Vagina (tissue), 2 donors: ENCODE results near the gene TLNRD1.

Experiments used
- POLR2A ChIP-seq, 2 donors: fragments of 450-650 bp; IDR thresholded peaks; one replicate each; pipeline ENCODE4 v1.6.1; 2017; ENCODE audit warnings: antibody characterized with exemption in 2 of 2, mild to moderate bottlenecking in 2 of 2, moderate library complexity in 2 of 2
- POLR2AphosphoS5 ChIP-seq, 2 donors: sonication (generic); formaldehyde crosslinking; IDR thresholded peaks; one replicate each; pipeline ENCODE4 v1.9.0; 2017; ENCODE audit warnings: antibody characterized with exemption in 2 of 2, mild to moderate bottlenecking in 2 of 2, low read depth in 1 of 2; ENCODE audit not compliant: insufficient read depth in 1 of 2
- TF ChIP-seq, protein P1 (sequence below), 3 experiments: fragments of 450-650 bp in 2 of 3; fragments of 200-600 bp in 1 of 3; sonication (generic) in 1 of 3; IDR thresholded peaks; one replicate each; pipeline ENCODE4 v1.5.1; 2017 to 2019; ENCODE audit warnings: antibody characterized with exemption in 3 of 3, mild to moderate bottlenecking in 2 of 3, moderate library complexity in 2 of 3

GRCh38 chr15:80999623-81000036 lies 1.1 kb upstream of the TLNRD1 start:
- TF ChIP-seq, protein P1, sequence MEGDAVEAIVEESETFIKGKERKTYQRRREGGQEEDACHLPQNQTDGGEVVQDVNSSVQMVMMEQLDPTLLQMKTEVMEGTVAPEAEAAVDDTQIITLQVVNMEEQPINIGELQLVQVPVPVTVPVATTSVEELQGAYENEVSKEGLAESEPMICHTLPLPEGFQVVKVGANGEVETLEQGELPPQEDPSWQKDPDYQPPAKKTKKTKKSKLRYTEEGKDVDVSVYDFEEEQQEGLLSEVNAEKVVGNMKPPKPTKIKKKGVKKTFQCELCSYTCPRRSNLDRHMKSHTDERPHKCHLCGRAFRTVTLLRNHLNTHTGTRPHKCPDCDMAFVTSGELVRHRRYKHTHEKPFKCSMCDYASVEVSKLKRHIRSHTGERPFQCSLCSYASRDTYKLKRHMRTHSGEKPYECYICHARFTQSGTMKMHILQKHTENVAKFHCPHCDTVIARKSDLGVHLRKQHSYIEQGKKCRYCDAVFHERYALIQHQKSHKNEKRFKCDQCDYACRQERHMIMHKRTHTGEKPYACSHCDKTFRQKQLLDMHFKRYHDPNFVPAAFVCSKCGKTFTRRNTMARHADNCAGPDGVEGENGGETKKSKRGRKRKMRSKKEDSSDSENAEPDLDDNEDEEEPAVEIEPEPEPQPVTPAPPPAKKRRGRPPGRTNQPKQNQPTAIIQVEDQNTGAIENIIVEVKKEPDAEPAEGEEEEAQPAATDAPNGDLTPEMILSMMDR (IDR thresholded peaks at IDR 0.05): no peak
- no peak for TF ChIP-seq POLR2A (IDR thresholded peaks at IDR 0.05)
- TF ChIP-seq POLR2AphosphoS5 (IDR thresholded peaks at IDR 0.05; ENCODE audit: insufficient read depth in 1 of 2, low read depth in 1 of 2): no peak
